Measurements from ENCODE around the gene RBM38. TPM values are rescaled to one million over a fixed set of nuclear protein-coding genes. Genes with fewer than 3 reads are reported as not detected.
A peak's percentile ranks its signal among the peaks of the same experiment; 100 is the strongest.

Gene RBM38
- total RNA-seq, 2 donors from 2014 or later: 26.9 to 44.8 TPM

DNA sequence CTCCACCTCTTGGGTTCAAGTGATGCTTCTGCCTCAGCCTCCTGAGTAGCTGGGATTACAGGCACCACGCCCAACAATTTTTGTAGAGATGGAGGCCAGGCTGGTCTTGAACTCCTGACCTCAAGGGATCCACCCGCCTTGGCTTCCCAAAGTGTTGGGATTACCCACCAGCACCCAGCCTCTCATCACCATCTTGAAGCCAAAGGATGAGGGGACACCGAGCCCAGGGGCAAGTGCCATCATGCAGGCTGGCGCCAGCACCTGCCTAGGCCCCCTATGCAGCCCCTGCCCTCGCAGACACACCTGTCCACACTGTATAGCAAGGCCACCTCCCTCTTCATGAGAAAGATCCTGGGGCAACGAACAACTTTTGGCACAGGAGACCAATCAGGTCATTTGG is 5.3 kb upstream of the RBM38 start:
- ATAC-seq (no peak), DNase-seq (no peak)
- intact Hi-C loops (cut with DNase I, micrococcal nuclease): no loop called here

DNA sequence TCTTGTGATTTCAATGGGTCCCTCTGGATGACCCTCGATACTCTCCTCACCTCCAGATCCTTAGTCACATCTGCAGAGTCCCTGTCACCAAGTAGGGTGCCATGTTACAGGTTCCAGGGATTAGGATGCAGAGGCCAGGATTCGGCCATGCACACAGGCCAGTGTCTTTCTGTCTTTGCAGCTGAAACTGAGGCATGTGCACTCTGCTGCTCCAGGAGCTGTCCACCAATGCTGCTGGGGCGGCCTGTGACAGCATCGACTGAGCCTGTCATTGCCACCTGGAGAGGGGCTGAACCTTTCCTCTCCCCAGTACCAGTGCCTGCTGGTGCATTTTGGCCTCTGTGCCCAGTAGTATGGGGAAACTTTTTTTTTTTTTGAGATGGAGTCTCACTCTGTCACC is 4.4 kb upstream of the RBM38 start:
- intact Hi-C loops (cut with DNase I, micrococcal nuclease): no loop called here
- no peak for DNase-seq
- no peak for ATAC-seq

DNA sequence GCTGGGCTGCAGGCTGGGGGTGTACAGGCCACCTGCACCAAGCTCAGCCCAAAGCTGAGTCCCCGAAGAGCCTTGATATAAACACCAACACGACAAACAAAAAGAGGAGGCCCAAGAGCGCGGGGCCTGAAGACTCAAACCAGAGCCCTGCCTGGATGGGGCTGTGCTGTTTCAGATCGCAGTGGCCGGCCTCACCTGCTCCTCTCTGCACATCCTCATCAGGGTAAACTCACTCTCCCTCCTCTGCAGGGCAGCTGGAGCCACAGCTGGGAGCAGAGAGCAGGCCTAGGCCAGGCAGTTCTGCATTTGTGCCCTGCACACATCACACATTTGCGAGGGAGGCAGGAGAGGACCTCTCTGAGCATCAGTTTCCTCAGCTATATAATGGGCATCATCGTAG is 3.7 kb upstream of the RBM38 start:
- intact Hi-C loops (cut with DNase I, micrococcal nuclease): no loop called here
- ATAC-seq (no peak), DNase-seq (no peak)

DNA sequence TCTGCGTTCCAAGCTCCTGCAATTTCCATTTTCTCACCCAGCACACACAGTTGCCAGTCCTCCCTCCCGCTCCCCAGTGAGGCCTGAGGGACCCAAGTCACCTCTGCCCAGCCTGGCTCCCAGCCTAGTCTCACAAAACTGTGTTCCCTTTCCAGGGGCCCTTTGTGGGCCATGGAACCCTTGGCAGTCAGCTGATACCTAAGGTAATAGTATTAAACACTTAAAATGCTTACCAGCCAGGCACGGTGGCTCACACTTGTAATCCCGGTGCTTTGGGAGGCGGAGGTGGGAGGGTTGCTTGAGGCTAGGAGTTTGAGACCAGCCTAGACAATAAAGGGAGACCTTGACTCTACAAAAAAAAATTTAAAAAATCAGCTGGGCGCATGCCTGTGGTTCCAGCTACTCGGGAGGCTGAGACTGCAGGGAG is 3.2 kb upstream of the RBM38 start:
- intact Hi-C loops (cut with DNase I, micrococcal nuclease): no loop called here
- peak in 1 of 2 donors; percentile 24 for DNase-seq

DNA sequence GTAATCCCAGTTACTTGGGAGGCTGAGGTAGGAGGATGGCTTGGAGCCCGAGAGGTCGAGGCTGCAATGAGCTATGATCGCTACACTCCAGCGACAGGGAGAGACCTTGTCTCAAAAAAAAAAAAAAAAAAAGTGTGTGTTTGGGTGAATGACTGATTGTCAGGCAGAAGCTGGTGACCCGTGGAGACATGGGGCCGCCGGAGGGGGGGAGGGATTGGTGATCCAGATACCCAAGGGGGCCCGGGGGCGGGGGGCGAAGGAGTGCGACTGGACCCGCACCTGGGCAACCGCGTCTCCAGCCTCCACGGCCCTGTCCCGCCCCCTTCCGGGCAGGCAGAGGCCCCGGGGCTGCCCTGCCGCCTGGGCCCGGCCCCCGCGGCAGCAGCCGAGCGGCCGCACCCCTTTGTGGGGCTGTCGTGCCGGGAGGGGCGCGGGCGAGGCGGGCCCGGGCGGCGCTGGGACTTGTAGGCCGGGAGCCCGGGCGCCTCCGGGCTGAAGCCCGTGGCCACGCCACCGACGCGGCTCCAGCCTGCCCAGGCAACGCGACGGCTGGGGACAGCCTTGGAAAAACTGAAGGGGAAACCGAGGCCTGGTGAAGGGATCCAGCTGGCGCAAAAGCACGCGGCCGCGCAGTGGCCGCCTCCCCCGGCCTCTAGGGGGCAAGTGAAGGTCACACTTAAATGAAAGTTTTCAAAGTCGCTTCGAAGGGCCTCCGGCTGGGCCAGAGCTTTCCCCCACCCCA is 2.1 kb upstream of the RBM38 start:
- DNase-seq: peak; percentile 85 to 88
- intact Hi-C loops (cut with DNase I, micrococcal nuclease): no loop called here
- peak; percentile 77 for ATAC-seq

More for the DNA sequence above, 3.2 kb upstream of the RBM38 start:
- no peak for ATAC-seq

DNA sequence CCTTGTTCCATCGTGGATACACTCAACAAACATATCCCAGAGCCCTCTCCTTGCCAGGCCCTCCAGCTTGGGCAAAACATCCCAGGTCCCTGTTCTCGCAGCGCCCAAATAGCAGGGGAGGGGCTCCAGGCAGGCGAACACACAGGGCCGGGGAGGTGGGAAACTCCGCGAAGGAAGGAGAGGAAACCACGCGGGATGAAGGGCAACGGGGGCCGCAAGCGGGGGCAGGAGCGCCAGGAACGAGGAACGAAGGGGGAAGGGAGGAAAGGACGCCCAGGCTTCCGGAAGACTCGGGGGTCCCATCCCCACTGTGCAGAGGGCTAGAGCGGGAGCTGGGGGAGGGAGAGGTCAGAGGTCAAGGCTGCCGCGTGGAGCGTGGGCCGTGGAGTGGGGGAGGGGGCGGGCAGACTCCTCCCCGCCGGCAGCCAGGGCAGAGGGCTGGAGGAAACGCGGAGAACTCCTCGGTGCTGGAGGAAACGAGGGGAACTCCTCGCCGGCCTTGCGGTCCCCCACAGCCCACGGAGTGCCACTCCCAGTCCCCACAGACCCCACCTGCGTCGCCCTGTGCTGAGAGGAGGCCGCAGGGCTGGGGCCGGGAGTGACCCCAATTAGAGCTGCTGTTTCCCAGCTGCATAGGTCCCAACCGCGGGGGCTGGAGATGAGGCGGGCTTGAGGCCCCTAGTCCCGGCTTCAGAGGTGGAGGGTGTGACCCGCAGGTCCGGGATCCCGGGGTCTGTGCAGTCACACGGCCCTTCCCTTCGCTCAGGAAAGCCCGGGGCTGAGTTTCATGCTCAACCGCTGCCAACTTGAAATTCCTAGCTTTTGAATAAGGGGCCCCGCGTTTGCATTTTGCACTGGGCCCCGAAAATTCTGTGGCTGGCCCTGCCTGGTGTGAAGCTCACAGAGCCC is 1.2 kb upstream of the RBM38 start:
- intact Hi-C loops (cut with DNase I, micrococcal nuclease): no loop called here
- ATAC-seq (no peak), DNase-seq (peak; percentile 56)

DNA sequence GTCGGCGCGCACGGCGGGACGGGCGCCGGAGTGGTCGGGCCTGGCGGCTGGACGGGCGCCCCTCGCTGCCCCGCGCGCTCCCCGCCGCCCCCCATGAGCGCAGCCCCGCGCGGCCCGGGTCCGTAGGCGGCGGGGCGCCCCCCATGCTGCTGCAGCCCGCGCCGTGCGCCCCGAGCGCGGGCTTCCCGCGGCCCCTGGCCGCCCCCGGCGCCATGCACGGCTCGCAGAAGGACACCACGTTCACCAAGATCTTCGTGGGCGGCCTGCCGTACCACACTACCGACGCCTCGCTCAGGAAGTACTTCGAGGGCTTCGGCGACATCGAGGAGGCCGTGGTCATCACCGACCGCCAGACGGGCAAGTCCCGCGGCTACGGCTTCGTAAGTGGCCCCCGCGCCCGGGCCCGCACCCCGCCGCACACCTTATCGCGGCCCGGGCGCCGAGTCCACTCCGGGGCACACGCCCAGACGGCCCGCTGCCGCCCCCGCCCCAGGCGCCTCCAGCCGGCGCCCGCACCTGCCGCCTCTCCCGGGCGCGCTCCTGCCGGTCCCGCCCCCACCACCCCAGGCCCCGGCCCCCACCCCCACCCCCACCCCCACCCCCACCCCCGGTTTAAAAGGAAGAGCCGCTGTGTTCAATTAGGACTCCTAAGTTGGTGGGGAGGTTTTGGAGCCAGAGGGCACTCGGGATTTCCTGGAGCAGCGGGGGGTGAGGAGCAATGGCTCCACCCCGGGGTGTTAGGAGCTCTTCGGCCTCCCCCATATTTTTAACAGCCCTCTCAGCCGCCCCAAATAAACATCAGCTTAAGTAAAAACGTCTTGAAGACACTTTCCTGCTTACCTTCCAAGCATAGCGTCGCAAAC is 474 bp downstream of the RBM38 start:
- ATAC-seq: peak; percentile 25
- intact Hi-C loops (cut with DNase I, micrococcal nuclease): no loop called here
- DNase-seq: peak; percentile 46 to 54

DNA sequence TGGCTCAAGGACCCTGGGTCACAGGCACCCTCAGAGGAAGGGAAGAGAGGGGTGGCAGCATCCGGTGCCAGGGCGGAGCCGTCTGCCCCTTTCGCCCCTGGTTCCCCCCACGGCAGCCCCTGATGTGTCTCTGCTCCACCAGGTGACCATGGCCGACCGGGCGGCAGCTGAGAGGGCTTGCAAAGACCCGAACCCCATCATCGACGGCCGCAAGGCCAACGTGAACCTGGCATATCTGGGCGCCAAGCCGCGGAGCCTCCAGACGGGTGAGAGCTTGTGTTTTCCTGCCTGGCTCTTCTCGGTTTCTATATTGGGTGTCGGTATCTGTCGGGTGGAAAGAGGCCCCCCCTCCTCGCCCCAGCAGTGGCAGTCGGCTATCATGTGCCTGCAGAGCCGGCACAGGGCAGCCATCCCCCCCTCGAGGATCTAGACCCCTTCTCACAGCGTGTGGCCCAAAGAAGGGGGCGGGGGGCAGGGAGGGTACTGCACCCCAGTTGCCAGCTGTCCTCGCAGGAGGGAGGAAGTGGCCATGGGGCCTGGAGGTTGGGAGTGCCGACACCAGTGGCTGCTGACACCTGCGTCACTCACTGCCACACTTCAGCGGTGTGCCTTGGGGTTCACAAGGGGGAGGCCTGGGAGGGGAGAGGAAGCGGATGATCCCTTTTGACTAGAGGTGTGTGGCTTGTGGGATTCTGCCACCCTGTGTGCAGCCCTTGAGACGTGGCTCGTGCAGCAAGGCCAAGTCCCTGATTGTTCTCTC is 1.5 kb downstream of the RBM38 start:
- intact Hi-C loops (cut with DNase I, micrococcal nuclease): no loop called here
- ATAC-seq: peak; percentile 12
- DNase-seq: peak; percentile 69 to 74

DNA sequence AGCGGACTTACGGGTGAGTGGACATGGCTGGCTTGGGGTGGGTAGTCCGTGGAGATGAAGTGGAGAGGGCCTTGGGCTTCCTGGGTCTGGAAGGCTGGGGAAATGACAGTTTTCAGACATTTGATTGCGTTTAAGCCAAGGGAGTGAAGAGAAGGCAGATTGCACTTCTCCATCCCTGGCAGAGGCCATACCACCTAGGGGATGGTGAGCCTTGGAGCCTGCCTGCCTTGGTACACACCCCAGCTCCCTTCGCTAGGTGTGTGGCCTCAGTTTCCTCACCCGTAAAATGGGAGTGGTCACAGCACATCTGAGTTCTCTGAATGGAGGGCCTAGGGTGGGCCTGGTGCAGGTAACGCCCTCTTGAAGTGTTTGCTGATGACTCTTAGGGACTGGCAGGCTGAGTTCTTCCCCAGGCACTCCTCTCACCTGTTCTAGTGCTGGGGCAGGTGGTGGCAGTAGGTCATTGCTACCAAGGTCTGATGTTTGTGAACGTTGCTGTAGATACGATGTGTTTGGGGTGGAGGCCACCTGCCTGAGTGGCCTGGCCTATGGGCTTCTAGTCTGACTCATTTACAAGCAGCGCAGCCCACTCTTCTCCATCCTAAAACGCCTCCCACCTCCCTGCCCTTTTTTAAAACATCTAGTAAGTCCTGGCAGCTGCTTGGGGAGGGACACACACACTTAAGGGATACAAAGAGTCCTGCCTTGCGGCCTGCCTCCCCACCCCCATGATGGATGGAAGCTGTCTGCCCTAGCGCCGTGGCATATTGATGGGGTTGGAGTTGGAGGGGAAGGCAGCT is 2.3 kb downstream of the RBM38 start:
- intact Hi-C loops (cut with DNase I, micrococcal nuclease): no loop called here
- peak; percentile 16 for ATAC-seq
- DNase-seq: peak in 1 of 2 donors; percentile 39

DNA sequence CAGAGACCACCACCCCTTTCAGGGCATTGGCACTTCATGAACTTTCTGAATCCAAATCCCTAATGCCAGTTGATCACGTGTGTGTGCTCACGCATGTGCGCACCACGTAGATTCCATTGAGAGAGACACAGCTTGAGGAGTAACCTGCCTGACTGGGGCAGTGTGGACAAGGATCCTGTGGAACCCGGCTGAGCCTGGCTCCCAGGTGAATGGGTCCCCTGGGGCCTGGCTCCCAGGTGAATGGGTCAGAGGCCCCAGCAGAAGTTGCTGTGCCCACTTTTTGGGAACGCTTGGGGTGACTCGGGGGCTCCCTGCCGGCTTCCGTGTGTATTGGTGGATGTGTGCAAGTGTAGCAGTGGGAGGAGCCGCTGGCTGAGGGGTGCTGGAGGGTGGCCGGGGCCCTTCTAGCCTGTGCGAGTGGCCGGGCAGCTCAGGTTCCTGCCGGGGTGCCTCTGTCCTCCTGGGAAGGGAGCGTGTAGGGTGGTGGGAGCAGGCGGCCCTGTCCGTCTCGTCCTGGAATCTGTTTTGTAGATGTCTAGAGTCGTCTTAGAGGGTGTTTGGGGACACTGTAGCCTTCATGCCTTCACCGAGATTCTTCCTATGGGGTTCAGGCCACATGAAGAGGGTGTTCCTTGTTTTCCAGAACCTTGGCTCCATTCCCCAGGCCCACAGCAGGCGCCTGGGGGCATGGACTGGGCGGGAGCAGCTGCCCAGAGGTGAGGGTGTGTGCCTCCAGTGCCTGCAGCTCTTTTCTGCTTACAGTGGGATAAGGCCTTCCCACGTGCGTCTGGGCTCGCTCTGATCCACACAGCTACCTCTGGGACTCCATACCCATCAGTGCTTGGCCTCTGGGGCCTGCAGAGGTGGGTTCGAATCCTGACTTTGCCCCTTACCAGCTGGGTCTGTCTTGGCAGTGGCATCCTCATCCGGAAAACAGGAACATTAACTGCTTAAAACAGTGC is 3.2 kb downstream of the RBM38 start:
- no peak for DNase-seq
- no peak for ATAC-seq
- intact Hi-C loops (cut with DNase I, micrococcal nuclease): no loop called here

DNA sequence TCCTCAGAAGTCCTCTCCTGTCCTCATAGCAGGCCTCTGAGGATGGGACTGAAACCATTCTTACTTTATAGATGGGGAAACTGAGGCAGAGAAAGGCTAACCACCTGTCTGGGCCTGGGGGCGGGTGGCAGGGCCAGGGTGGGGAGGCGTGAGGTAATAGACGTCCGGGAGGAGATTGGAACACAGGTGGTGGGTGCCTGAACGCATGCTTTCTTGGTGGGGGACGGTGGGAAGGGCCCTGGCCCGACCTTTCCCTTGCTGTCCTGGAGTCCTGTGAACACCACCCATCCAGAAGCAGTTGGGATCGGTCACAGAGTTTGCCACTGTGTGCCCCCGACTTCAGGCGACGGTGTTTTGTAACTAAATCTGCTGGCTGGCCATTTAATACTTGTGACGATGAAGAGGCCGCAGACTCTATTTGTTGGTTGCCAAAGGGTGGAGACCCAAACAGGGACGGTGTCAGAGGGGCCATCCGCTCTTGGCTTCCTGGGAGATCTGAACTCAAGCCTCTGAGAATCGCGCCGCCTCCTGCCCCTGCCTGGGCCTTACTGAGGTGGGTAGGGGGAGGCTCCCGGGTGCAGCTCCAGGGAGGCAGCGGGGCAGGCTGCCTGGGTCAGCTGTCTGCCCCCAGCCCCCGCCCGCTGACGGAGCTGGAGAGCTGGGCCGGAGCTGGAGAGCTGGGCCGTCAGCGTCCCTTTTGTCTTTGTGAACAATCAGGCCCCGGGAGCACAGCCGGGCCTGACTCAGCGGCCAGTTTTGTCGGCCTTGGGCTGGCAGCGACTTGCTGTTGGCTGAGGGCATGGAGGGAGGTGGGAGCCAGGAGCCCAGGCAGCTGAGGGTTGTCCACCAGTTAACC is 4.1 kb downstream of the RBM38 start:
- intact Hi-C loops (cut with DNase I, micrococcal nuclease): no loop called here
- DNase-seq: peak; percentile 15 to 66

DNA sequence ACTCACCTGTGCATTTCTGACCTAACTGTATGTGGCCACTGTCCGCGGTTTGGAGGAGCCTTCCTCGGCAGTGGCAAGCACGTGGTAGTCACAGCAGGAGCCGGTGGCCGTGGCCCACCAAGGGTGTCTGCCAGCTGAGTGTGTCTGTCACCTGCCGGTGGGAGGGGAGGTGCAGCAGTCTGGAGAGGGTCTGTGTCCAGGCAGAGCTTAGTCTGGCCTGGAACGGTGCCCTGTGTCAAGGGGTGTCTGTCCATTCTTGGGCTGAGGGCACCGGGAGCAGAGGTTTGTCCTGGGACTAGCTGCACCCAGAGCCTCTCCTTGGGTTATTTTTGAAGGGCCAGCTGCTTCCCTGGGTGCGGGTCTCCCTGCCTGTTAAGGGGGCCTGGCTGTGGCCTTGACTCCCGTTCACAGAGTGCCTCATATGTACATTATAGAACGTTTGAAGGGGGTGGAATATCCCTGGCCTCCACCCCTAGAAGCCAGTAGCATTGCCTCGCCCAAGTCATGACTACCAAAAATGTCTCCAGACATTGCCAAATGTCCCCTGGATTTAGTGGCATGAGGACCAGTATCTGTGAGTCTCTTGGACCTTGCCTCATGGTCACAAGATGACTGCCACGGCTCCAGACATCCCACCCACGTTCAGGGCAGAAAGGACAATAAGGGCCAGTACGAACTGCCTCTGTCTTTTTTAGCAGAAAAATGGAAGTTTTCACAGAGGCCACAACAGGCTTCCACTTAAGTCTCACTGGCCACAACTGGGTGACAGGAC is 5.2 kb downstream of the RBM38 start:
- intact Hi-C loops (cut with DNase I, micrococcal nuclease): no loop called here

More for the DNA sequence above, 4.1 kb downstream of the RBM38 start:
- ATAC-seq: no peak

DNA sequence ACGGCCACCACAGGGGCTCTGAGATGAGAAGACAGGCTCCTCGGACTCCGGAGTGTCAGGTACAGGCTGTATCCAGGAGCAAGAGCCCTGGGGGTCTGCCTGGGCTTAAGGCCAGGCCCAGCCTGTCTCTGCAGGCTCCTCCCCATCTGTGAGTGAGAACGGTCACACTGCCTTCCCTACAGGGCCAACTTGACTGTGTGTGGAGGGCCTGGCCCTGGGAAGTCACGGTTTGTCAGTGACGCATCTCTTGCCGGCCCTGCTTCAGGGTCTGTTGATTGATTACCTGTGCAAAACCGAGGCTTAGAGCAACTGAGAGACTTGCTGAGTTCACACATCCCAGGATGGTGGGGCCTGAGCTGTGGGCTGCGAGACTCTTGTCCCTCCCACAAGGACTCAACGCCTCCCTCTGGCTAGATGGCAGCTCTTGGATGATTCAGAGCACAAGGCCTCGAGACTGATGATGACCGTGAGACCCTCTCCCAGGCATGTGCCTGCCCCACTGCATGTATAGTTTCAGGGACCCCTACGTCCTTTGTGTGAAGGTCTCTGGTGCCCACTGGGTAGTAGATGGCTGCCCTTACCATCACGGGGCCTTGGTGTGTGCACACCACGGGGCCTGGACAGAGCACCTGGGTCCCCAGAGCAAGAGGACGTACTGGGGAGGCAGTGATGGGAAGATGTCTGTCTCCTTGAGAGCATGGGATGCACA is 5.9 kb downstream of the RBM38 start:
- DNase-seq: no peak
- ATAC-seq: no peak
- intact Hi-C loops (cut with DNase I, micrococcal nuclease): no loop called here

More for the DNA sequence above, 5.2 kb downstream of the RBM38 start:
- DNase-seq (no peak), ATAC-seq (no peak)

DNA sequence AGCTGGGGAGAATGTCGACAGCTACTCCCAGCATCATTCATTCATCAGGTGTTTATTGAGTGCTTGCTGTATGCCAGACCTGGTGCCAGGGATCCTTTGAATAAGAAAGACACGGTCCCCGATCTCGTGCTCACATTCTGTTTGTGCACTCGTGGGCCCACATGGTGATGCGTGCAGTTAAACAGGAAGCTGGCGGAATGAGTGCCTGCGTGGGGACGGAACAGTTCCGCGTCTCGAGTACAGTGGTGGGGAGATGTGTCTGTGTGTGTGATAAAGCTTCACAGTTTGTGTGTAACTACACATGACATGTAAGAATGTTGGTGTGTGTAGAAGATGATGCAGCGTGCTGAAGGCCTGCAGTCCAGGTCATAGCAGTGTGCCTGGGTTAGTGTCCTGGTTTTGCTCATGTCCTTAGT is 6.5 kb downstream of the RBM38 start:
- DNase-seq: peak in 1 of 2 donors; percentile 53
- ATAC-seq: no peak
- intact Hi-C loops (cut with DNase I, micrococcal nuclease): no loop called here

Data from left colon (tissue), 2 donors.